ENCODE measurements around the gene GPR156.

The GPR156 gene

DNA sequence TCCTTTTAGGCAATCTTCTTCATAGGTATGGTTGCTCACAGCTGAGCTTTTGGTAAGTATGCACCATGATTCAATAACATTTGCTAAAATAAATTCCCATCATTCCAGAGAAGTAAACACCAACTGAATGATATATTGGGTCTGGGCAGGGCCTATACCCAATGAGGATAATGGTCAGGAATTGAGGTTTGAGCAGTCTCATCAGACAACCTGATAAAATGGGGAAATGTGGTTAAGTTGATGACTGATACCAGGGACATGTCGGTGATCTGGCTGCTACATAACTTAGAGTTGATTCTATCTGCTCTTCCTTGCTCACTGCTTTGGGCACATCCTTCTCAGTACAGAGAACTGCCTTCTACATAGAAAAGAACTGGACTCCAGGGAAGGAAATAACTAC is 92.9 kb downstream of the GPR156 start:
- no peak for DNase-seq (ENCODE audit: low read depth)
- H3K4me3 ChIP-seq (replicated peaks; ENCODE audit: low read depth, low read length): no peak overlapping the region
- TF ChIP-seq, protein P1, sequence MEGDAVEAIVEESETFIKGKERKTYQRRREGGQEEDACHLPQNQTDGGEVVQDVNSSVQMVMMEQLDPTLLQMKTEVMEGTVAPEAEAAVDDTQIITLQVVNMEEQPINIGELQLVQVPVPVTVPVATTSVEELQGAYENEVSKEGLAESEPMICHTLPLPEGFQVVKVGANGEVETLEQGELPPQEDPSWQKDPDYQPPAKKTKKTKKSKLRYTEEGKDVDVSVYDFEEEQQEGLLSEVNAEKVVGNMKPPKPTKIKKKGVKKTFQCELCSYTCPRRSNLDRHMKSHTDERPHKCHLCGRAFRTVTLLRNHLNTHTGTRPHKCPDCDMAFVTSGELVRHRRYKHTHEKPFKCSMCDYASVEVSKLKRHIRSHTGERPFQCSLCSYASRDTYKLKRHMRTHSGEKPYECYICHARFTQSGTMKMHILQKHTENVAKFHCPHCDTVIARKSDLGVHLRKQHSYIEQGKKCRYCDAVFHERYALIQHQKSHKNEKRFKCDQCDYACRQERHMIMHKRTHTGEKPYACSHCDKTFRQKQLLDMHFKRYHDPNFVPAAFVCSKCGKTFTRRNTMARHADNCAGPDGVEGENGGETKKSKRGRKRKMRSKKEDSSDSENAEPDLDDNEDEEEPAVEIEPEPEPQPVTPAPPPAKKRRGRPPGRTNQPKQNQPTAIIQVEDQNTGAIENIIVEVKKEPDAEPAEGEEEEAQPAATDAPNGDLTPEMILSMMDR (IDR thresholded peaks at IDR 0.05; ENCODE audit: low read length, missing control alignments): no peak

DNA sequence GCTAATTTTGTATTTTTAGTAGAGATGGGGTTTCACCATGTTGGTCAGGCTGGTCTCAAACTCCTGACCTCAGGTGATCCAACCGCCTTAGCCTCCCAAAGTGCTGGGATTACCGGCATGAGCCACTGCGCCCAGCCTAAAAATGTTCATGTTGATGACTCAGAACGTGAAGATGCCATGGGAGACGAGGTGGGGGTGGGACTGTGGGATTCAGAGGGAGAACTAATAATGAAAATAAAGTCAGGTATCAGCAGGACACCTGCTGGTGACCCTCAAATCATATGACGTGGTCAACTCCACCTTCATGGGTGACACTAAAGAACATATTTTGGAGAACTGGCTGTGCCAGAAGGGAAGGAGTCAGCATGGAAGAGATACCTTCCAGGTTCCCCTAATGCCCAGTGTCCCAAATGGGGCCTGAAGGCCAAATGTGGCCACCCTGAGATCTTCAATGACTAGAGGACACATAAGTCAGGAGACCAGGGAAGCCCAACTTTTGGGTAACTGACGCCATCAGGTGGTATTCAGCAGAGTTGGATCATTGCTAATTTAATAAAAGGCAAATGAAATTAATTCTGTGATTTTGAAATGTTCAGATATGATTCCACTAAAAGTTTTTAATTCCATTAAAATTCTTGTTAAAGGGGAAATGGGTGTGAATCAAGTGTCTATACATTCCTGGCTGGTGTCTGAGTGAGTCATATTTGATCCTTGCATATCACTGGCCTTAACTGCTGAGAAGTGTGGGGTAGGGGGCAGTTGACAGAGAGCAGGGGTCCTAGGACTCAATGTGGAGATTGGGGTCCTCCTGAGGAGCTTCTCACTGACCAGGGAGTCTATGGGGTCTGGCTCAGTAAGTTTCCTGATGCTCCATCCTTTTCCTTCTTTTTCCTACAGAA is 102.2 kb downstream of the GPR156 start:
- TF ChIP-seq, protein P1 (IDR thresholded peaks at IDR 0.05; ENCODE audit: low read length, missing control alignments): peak; percentile 47
- peak; percentile 78 for DNase-seq (ENCODE audit: low read depth)
- H3K4me3 ChIP-seq (replicated peaks; ENCODE audit: low read depth, low read length): no peak overlapping the region

DNA sequence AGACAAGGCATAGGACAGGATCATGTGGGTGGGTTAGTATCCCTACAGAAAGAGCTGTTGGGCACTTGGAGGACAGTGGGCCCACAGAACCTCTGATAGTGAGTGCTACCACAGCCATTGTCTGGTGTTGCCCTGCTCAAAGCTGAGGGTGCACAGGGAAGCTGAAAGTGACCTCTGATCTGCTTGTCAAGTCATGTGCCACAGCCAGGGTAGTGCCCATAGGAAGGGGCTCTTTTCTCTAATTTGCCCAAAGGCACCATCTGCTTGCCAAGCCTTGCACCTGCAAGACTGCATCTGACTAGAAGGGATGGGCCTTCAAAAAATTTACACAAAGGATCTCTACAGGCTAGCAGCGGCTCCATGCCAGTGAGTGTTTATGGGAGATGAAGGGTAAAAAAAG is 103.4 kb downstream of the GPR156 start:
- no peak overlapping the region for H3K4me3 ChIP-seq (replicated peaks; ENCODE audit: low read depth, low read length)
- DNase-seq (ENCODE audit: low read depth): no peak
- TF ChIP-seq, protein P1 (IDR thresholded peaks at IDR 0.05; ENCODE audit: low read length, missing control alignments): no peak

DNA sequence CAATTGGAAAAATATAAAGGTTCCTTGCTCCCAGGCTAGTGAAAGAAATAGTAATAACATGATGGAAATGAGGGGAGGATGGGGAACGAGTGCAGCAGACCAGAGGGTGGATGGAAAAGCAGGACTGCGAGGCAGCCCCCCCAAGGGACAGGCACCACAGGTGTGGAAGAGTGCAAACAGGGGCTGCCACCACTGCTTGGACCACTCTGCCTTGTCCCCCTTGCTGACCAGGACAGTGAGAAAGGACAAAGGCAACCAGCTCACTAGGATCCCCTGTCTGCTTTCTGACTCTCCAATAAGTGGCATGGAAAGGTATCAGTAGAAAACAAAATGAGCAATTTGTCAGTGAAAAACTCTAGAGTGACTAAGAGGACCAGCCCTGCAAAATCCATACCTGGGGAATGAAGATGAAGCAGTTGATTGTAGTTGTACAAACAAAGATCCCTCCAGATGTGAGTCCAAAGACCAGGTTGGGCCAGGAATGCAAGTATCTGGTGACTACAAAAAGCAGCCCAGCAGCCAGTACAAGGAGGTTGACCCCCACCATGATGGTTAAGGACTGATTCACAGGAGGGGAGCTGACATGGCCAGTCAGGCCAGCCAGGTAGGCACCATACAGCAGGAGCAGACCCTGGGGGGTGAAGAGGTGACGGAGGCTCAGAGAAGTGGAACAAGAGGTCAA is 104.2 kb downstream of the GPR156 start:
- TF ChIP-seq, protein P1 (IDR thresholded peaks at IDR 0.05; ENCODE audit: low read length, missing control alignments): no peak
- DNase-seq (ENCODE audit: low read depth): no peak
- no peak overlapping the region for H3K4me3 ChIP-seq (replicated peaks; ENCODE audit: low read depth, low read length)

DNA sequence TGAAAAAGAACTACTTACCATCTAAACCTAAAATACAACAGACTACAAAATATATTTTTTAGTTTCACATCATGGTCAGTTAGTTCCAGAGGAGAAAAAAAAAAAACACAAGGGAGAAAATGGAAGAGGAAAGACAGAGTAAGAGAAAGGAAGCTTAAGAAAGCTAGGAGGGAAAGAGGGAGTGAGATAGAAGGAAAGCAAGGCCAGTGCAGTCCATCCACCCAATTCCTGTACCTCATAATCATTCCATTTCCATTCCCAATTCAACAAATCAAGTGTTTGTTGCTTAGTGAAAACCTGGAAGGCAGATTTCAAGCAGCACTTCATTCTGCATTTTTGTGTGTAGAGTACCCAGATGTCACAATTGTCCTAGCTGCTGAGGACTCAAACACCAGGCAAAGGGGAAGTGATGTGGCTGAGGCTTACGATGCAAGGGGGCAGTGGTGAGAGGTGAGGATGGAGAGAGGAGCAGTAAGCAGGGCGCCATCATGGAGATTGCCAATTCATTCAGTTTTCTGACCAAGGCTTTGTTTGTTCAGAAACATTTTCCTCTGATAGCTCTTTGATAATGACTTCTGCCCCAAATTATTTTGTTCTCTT is 107.2 kb downstream of the GPR156 start:
- TF ChIP-seq, protein P1 (IDR thresholded peaks at IDR 0.05; ENCODE audit: low read length, missing control alignments): peak; percentile 19
- peak; percentile 34 for DNase-seq (ENCODE audit: low read depth)
- H3K4me3 ChIP-seq (replicated peaks; ENCODE audit: low read depth, low read length): no peak overlapping the region

DNA sequence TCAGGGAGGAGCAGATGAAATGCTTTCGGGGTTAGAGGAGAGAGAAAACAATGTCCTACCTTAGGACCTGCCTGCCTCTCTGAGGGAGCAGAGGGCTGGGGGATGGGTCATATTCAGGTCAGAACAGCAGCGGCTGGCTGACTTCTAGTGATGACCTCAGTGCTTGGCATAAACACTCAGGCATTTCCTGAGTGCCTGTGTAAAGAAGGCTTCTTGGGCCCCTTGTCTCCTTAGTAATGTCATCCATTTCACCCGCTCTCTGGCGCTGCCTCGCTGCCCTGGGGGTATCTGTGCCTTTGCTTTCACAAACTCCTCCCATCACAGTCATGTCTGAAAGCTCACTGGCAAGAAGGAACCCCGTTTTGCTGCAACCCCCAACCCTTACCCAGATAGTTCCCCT is 107.9 kb downstream of the GPR156 start:
- TF ChIP-seq, protein P1 (IDR thresholded peaks at IDR 0.05; ENCODE audit: low read length, missing control alignments): peak; percentile 31
- peak; percentile 91 for DNase-seq (ENCODE audit: low read depth)

More for the DNA sequence above, 107.9 kb downstream of the GPR156 start:
- H3K4me3 ChIP-seq (replicated peaks; ENCODE audit: low read depth, low read length): peak overlapping the region; percentile 4

Data from fibroblast of pulmonary artery (primary cell).